ENCODE data around the gene MYCBPAP.
"Not testable (repeated sequence)": the region's sequence is repeated elsewhere in the genome, so short reads cannot be mapped to it uniquely, and the experiment has no call there.

The MYCBPAP gene

GRCh38 chr17:50472761-50473161 is 35.5 kb upstream of the MYCBPAP start:
- H3K36me3 ChIP-seq (ENCODE audit: control insufficient read depth, insufficient read depth, low read length, severe bottlenecking) = peaks cover 54% of the 10 kb centered on the region
- H3K27me3 ChIP-seq (replicated peaks; ENCODE audit: control insufficient read depth, insufficient read depth, low read length); H3K9me3 ChIP-seq (ENCODE audit: control insufficient read depth, low read length); H3K9ac ChIP-seq (ENCODE audit: low read length); H3K4me1 ChIP-seq (ENCODE audit: control insufficient read depth, insufficient read depth, low read length); H3K4me3 ChIP-seq (ENCODE audit: low read length): not testable (repeated sequence)
- DNase-seq (ENCODE audit: low read depth) = peak; percentile 65

GRCh38 chr17:50473901-50474300 is 34.3 kb upstream of the MYCBPAP start:
- Histone ChIP-seq H3K27me3 (replicated peaks; ENCODE audit: control insufficient read depth, insufficient read depth, low read length) (no peaks in the 10 kb centered on the region), H3K36me3 (ENCODE audit: control insufficient read depth, insufficient read depth, low read length, severe bottlenecking) (peaks cover 47% of the 10 kb centered on the region), H3K9ac (ENCODE audit: low read length) (no peak overlapping the region), H3K4me3 (ENCODE audit: low read length) (no peak overlapping the region), H3K4me1 (ENCODE audit: control insufficient read depth, insufficient read depth, low read length) (peaks cover 12% of the 10 kb centered on the region), H3K9me3 (ENCODE audit: control insufficient read depth, low read length) (no peaks in the 10 kb centered on the region)
- no peak for DNase-seq (ENCODE audit: low read depth)

- H3K4me1 ChIP-seq (ENCODE audit: control insufficient read depth, insufficient read depth, low read length) = peaks cover 13% of the 10 kb centered on the region
- H3K9ac ChIP-seq (ENCODE audit: low read length) = no peak overlapping the region
- H3K4me3 ChIP-seq (ENCODE audit: low read length) = no peak overlapping the region
- DNase-seq (ENCODE audit: low read depth) = no peak
- H3K9me3 ChIP-seq (ENCODE audit: control insufficient read depth, low read length) = no peaks in the 10 kb centered on the region
- no peaks in the 10 kb centered on the region for H3K27me3 ChIP-seq (replicated peaks; ENCODE audit: control insufficient read depth, insufficient read depth, low read length)
- H3K36me3 ChIP-seq (ENCODE audit: control insufficient read depth, insufficient read depth, low read length, severe bottlenecking) = peaks cover 47% of the 10 kb centered on the region
Measured at GRCh38 chr17:50474523-50474922, 33.7 kb upstream of the MYCBPAP start.

- Histone ChIP-seq H3K9me3 (ENCODE audit: control insufficient read depth, low read length) (no peaks in the 10 kb centered on the region), H3K9ac (ENCODE audit: low read length) (no peak overlapping the region), H3K4me3 (ENCODE audit: low read length) (no peak overlapping the region), H3K36me3 (ENCODE audit: control insufficient read depth, insufficient read depth, low read length, severe bottlenecking) (peaks cover 47% of the 10 kb centered on the region), H3K4me1 (ENCODE audit: control insufficient read depth, insufficient read depth, low read length) (peaks cover 20% of the 10 kb centered on the region), H3K27me3 (replicated peaks; ENCODE audit: control insufficient read depth, insufficient read depth, low read length) (no peaks in the 10 kb centered on the region)
- DNase-seq (ENCODE audit: low read depth) = no peak
Measured at GRCh38 chr17:50475362-50475761, 32.9 kb upstream of the MYCBPAP start.

GRCh38 chr17:50475775-50476544 is 32.3 kb upstream of the MYCBPAP start:
- H3K9ac ChIP-seq (ENCODE audit: low read length); H3K27me3 ChIP-seq (replicated peaks; ENCODE audit: control insufficient read depth, insufficient read depth, low read length); DNase-seq (ENCODE audit: low read depth); H3K9me3 ChIP-seq (ENCODE audit: control insufficient read depth, low read length); H3K4me3 ChIP-seq (ENCODE audit: low read length): not testable (repeated sequence)
- Histone ChIP-seq H3K4me1 (ENCODE audit: control insufficient read depth, insufficient read depth, low read length) (peaks cover 20% of the 10 kb centered on the region), H3K36me3 (ENCODE audit: control insufficient read depth, insufficient read depth, low read length, severe bottlenecking) (peaks cover 44% of the 10 kb centered on the region)

- no peak for DNase-seq (ENCODE audit: low read depth)
- Histone ChIP-seq H3K9me3 (ENCODE audit: control insufficient read depth, low read length) (no peaks in the 10 kb centered on the region), H3K27me3 (replicated peaks; ENCODE audit: control insufficient read depth, insufficient read depth, low read length) (no peaks in the 10 kb centered on the region), H3K4me3 (ENCODE audit: low read length) (no peak overlapping the region), H3K4me1 (ENCODE audit: control insufficient read depth, insufficient read depth, low read length) (peaks cover 22% of the 10 kb centered on the region), H3K36me3 (ENCODE audit: control insufficient read depth, insufficient read depth, low read length, severe bottlenecking) (peaks cover 36% of the 10 kb centered on the region), H3K9ac (ENCODE audit: low read length) (no peak overlapping the region)
Measured at GRCh38 chr17:50476545-50477315, 31.5 kb upstream of the MYCBPAP start.

GRCh38 chr17:50477976-50478375 is 30.3 kb upstream of the MYCBPAP start:
- Histone ChIP-seq H3K27me3 (replicated peaks; ENCODE audit: control insufficient read depth, insufficient read depth, low read length) (no peaks in the 10 kb centered on the region), H3K4me3 (ENCODE audit: low read length) (peak overlapping the region; percentile 90)
- DNase-seq (ENCODE audit: low read depth) = no peak

GRCh38 chr17:50478391-50479381 is 29.6 kb upstream of the MYCBPAP start, which contains the start of gene RSAD1:
TSS of gene RSAD1 (plus strand) at chr17:50478860. CDS start at chr17:50478885, 25 bp downstream.
- peak within 1 kb of the TSS; percentile 87 for H3K9ac ChIP-seq (ENCODE audit: low read length)
- no peaks in the 10 kb centered on the region for H3K27me3 ChIP-seq (replicated peaks; ENCODE audit: control insufficient read depth, insufficient read depth, low read length)
- peaks cover 28% of the 10 kb centered on the region for H3K36me3 ChIP-seq (ENCODE audit: control insufficient read depth, insufficient read depth, low read length, severe bottlenecking)
- DNase-seq (ENCODE audit: low read depth) = peak; percentile 92
- H3K4me1 ChIP-seq (ENCODE audit: control insufficient read depth, insufficient read depth, low read length) = peaks cover 39% of the 10 kb centered on the region
- H3K4me3 ChIP-seq (ENCODE audit: low read length) = peak within 1 kb of the TSS; percentile 90
- H3K9me3 ChIP-seq (ENCODE audit: control insufficient read depth, low read length) = no peaks in the 10 kb centered on the region

More at GRCh38 chr17:50477976-50478375, 30.3 kb upstream of the MYCBPAP start:
- H3K9ac ChIP-seq (ENCODE audit: low read length) = peak overlapping the region; percentile 87
- H3K9me3 ChIP-seq (ENCODE audit: control insufficient read depth, low read length) = no peaks in the 10 kb centered on the region
- H3K36me3 ChIP-seq (ENCODE audit: control insufficient read depth, insufficient read depth, low read length, severe bottlenecking) = peaks cover 31% of the 10 kb centered on the region
- peaks cover 32% of the 10 kb centered on the region for H3K4me1 ChIP-seq (ENCODE audit: control insufficient read depth, insufficient read depth, low read length)

- Histone ChIP-seq H3K9ac (ENCODE audit: low read length) (peak overlapping the region; percentile 87), H3K36me3 (ENCODE audit: control insufficient read depth, insufficient read depth, low read length, severe bottlenecking) (peaks cover 28% of the 10 kb centered on the region), H3K27me3 (replicated peaks; ENCODE audit: control insufficient read depth, insufficient read depth, low read length) (no peaks in the 10 kb centered on the region), H3K4me1 (ENCODE audit: control insufficient read depth, insufficient read depth, low read length) (peaks cover 48% of the 10 kb centered on the region), H3K9me3 (ENCODE audit: control insufficient read depth, low read length) (no peaks in the 10 kb centered on the region), H3K4me3 (ENCODE audit: low read length) (peak overlapping the region; percentile 90)
- DNase-seq (ENCODE audit: low read depth) = peak; percentile 79
Measured at GRCh38 chr17:50479522-50480141, 28.6 kb upstream of the MYCBPAP start.

GRCh38 chr17:50480142-50480764 is 28.0 kb upstream of the MYCBPAP start:
- Histone ChIP-seq H3K27me3 (replicated peaks; ENCODE audit: control insufficient read depth, insufficient read depth, low read length) (no peaks in the 10 kb centered on the region), H3K4me1 (ENCODE audit: control insufficient read depth, insufficient read depth, low read length) (peaks cover 52% of the 10 kb centered on the region)
- no peak for DNase-seq (ENCODE audit: low read depth)

More at GRCh38 chr17:50480142-50480764, 28.0 kb upstream of the MYCBPAP start:
- Histone ChIP-seq H3K4me3 (ENCODE audit: low read length) (no peak overlapping the region), H3K9ac (ENCODE audit: low read length) (peak overlapping the region; percentile 18), H3K9me3 (ENCODE audit: control insufficient read depth, low read length) (no peaks in the 10 kb centered on the region), H3K36me3 (ENCODE audit: control insufficient read depth, insufficient read depth, low read length, severe bottlenecking) (peaks cover 28% of the 10 kb centered on the region)
